Right ventricle myocardium superior (tissue), 1 donor: Measurements from ENCODE around the gene TUT7. TPM values are rescaled to one million over a fixed set of nuclear protein-coding genes. Genes with fewer than 3 reads are reported as not detected.

Experiments
- total RNA-seq: library from RNA; stranded (reverse); fragmentation: NEBNext Ultra II Directional; extraction: Animal tissue kit (Norgen Biotek cat#: 25700); gene quantifications from one replicate; pipeline ENCODE4 v1.2.1, GENCODE V29; 2021
- donor health status: DM: no; HTN: yes; CAD: no; lungs with severe emphysema.

The TUT7 gene
- total RNA-seq, 1 donor from 2014 or later = 12.3 TPM

Other genes with a start within 250 kb of the TUT7 start
- gene C9orf153, start 94.8 kb downstream of the TUT7 start, total RNA-seq = 0.22 TPM
- 72.5 TPM for gene ISCA1, start 71.9 kb downstream of the TUT7 start, total RNA-seq